GM21390 (cell line): ENCODE measurements around the gene PRAME.
"Not testable (repeated sequence)": the region's sequence is repeated elsewhere in the genome, so short reads cannot be mapped to it uniquely, and the experiment has no call there.

Source experiments
- ATAC-seq: cut with Tn5 transposase; IDR thresholded peaks from one replicate; pipeline ENCODE4 v1.9.1; 2021; ENCODE audit not compliant: unreplicated experiment

Gene PRAME

GRCh38 chr22:22581524-22581923 is 22.5 kb upstream of the PRAME start:
- not testable (repeated sequence) for ATAC-seq

GRCh38 chr22:22579869-22580604 is 21.0 kb upstream of the PRAME start:
- ATAC-seq = no peak

- no peak for ATAC-seq
Measured at GRCh38 chr22:22578702-22579424, 19.8 kb upstream of the PRAME start.

- no peak for ATAC-seq
Measured at GRCh38 chr22:22576989-22577427, 17.9 kb upstream of the PRAME start.

GRCh38 chr22:22576244-22576988 is 17.4 kb upstream of the PRAME start:
- ATAC-seq = no peak

GRCh38 chr22:22574361-22574760 is 15.3 kb upstream of the PRAME start:
- no peak for ATAC-seq

- ATAC-seq = no peak
Measured at GRCh38 chr22:22573047-22573889, 14.2 kb upstream of the PRAME start.

GRCh38 chr22:22571862-22572261 is 12.8 kb upstream of the PRAME start:
- ATAC-seq = no peak

- ATAC-seq = no peak
Measured at GRCh38 chr22:22571429-22571828, 12.4 kb upstream of the PRAME start.

- no peak for ATAC-seq
Measured at GRCh38 chr22:22569218-22569617, 10.2 kb upstream of the PRAME start.

GRCh38 chr22:22565981-22566380 is 6.9 kb upstream of the PRAME start:
- no peak for ATAC-seq

- ATAC-seq = no peak
Measured at GRCh38 chr22:22558071-22558971, 744 bp downstream of the PRAME start.

GRCh38 chr22:22556995-22557925 is 1.8 kb downstream of the PRAME start:
- no peak for ATAC-seq

GRCh38 chr22:22556578-22556977 is 2.5 kb downstream of the PRAME start:
- ATAC-seq = no peak

- no peak for ATAC-seq
Measured at GRCh38 chr22:22555596-22555995, 3.5 kb downstream of the PRAME start.

- ATAC-seq = no peak
Measured at GRCh38 chr22:22554587-22555284, 4.3 kb downstream of the PRAME start.

- ATAC-seq = no peak
Measured at GRCh38 chr22:22553735-22554586, 5.1 kb downstream of the PRAME start.
